Panc1 (cell line): ENCODE data around the gene GRIK4.

Experiments used
- POLR2AphosphoS5 ChIP-seq: IDR thresholded peaks from 2 replicates; pipeline ENCODE4 v1.6.1; 2012; ENCODE audit warnings: mild to moderate bottlenecking, low read depth, low read length, moderate library complexity
- SIN3A ChIP-seq: IDR thresholded peaks from 2 replicates; pipeline ENCODE4 v1.6.1; 2012; ENCODE audit warnings: low read depth, mild to moderate bottlenecking, low read length, moderate library complexity, borderline replicate concordance; ENCODE audit not compliant: insufficient read depth
- TCF7L2 ChIP-seq: IDR thresholded peaks from 2 replicates; pipeline ENCODE4 v1.6.1; 2011; ENCODE audit warnings: mild to moderate bottlenecking, low read depth, low read length, inconsistent platforms
- TF ChIP-seq, protein P1 (sequence below): fragments of 450-650 bp; IDR thresholded peaks from 2 replicates; pipeline ENCODE4 v1.5.1; 2017; ENCODE audit warnings: mild to moderate bottlenecking
- TF ChIP-seq, protein P2 (sequence below), 2 experiments: IDR thresholded peaks; 2 replicates each; pipeline ENCODE4 v1.6.1; 2011 to 2012; ENCODE audit warnings: low read depth in 2 of 2, control low read depth in 1 of 2, low read length in 1 of 2, mild to moderate bottlenecking in 1 of 2, moderate library complexity in 1 of 2; ENCODE audit not compliant: insufficient read depth in 1 of 2

DNA sequence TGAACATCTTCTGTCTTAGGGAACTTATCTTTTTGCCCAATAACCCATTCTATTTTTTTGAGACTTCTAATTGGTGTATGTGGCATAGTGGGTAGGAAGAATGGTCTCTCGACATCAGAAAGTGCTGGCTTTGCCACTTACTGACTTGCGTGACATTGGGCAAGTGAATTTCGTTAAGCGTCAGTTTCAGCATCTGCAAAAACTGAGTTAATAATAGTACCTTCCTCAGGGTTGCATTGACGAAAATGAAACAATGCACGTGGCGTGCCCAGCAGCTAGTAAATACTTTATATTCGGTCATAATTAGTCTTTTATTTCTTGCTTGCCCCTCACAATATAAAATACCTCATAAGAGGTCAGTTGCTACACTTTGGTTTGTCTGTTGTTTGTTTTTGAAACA lies 12.5 kb upstream of the GRIK4 start:
- TF ChIP-seq, protein P1, sequence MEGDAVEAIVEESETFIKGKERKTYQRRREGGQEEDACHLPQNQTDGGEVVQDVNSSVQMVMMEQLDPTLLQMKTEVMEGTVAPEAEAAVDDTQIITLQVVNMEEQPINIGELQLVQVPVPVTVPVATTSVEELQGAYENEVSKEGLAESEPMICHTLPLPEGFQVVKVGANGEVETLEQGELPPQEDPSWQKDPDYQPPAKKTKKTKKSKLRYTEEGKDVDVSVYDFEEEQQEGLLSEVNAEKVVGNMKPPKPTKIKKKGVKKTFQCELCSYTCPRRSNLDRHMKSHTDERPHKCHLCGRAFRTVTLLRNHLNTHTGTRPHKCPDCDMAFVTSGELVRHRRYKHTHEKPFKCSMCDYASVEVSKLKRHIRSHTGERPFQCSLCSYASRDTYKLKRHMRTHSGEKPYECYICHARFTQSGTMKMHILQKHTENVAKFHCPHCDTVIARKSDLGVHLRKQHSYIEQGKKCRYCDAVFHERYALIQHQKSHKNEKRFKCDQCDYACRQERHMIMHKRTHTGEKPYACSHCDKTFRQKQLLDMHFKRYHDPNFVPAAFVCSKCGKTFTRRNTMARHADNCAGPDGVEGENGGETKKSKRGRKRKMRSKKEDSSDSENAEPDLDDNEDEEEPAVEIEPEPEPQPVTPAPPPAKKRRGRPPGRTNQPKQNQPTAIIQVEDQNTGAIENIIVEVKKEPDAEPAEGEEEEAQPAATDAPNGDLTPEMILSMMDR: no peak
- TF ChIP-seq TCF7L2 (no peak), POLR2AphosphoS5 (no peak; the same call in 1 of the 2 replicates), SIN3A (no peak)
- TF ChIP-seq, protein P2, sequence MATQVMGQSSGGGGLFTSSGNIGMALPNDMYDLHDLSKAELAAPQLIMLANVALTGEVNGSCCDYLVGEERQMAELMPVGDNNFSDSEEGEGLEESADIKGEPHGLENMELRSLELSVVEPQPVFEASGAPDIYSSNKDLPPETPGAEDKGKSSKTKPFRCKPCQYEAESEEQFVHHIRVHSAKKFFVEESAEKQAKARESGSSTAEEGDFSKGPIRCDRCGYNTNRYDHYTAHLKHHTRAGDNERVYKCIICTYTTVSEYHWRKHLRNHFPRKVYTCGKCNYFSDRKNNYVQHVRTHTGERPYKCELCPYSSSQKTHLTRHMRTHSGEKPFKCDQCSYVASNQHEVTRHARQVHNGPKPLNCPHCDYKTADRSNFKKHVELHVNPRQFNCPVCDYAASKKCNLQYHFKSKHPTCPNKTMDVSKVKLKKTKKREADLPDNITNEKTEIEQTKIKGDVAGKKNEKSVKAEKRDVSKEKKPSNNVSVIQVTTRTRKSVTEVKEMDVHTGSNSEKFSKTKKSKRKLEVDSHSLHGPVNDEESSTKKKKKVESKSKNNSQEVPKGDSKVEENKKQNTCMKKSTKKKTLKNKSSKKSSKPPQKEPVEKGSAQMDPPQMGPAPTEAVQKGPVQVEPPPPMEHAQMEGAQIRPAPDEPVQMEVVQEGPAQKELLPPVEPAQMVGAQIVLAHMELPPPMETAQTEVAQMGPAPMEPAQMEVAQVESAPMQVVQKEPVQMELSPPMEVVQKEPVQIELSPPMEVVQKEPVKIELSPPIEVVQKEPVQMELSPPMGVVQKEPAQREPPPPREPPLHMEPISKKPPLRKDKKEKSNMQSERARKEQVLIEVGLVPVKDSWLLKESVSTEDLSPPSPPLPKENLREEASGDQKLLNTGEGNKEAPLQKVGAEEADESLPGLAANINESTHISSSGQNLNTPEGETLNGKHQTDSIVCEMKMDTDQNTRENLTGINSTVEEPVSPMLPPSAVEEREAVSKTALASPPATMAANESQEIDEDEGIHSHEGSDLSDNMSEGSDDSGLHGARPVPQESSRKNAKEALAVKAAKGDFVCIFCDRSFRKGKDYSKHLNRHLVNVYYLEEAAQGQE (IDR thresholded peaks at IDR 0.05; ENCODE audit: insufficient read depth in 1 of 2, low read depth in 2 of 2, low read length in 1 of 2): no peak
